Esophagus squamous epithelium (tissue), 5 donors: ENCODE measurements around the gene AQP6. TPM values are rescaled to one million over a fixed set of nuclear protein-coding genes. Genes with fewer than 3 reads are reported as not detected.

Experiments used
- DNase-seq: peaks from one replicate; lab custom pipeline; 2025; lab: John Stamatoyannopoulos, UW
- H3K27ac ChIP-seq, 4 donors: fragments of 200-600 bp; sonication (generic); one replicate each; pipeline ENCODE4 v1.5.1; 2016 to 2019; ENCODE audit warnings: mild to moderate bottlenecking in 1 of 4
- H3K27me3 ChIP-seq, 4 donors: fragments of 200-600 bp; sonication (generic); 1 replicate in 3 of 4; 2 replicates in 1 of 4; pipeline versions ENCODE4 v1.5.1 to v1.6.0; 2017 to 2021; ENCODE audit warnings: antibody characterized with exemption in 1 of 4
- H3K36me3 ChIP-seq, 3 donors: fragments of 200-600 bp; sonication (generic); one replicate each; pipeline ENCODE4 v1.5.1; 2016 to 2019
- H3K4me1 ChIP-seq, 3 donors: fragments of 200-600 bp; sonication (generic); one replicate each; pipeline ENCODE4 v1.5.1; 2017 to 2019
- H3K4me3 ChIP-seq, 4 donors: fragments of 200-600 bp; sonication (generic); 1 replicate in 3 of 4; 2 replicates in 1 of 4; pipeline ENCODE4 v1.5.1; 2016 to 2019; ENCODE audit warnings: mild to moderate bottlenecking in 2 of 4, moderate library complexity in 1 of 4
- H3K9me3 ChIP-seq, 3 donors: fragments of 200-600 bp; sonication (generic); one replicate each; pipeline ENCODE4 v1.5.1; 2016 to 2019
- POLR2A ChIP-seq, 4 donors: fragments of 450-650 bp; IDR thresholded peaks; one replicate each; pipeline ENCODE4 v1.6.1; 2017; ENCODE audit warnings: antibody characterized with exemption in 4 of 4, mild to moderate bottlenecking in 4 of 4, moderate library complexity in 3 of 4
- WGBS, 2 donors: methylation state at CpG; one replicate each; pipeline ENCODE4 v1.1.5; 2018; 5-methylcytosine and 5-hydroxymethylcytosine counted together
- intact Hi-C: fragments of 100-400 bp; cut with DNase I; formaldehyde crosslinking; loops from one replicate; pipeline ENCODE4 v1.15.0; 2022
- total RNA-seq, 4 donors: library from RNA; depleted of rRNA; stranded (reverse); fragments of >200 nt; gene quantifications; one replicate each; pipeline ENCODE4 v1.1.0, GENCODE V29; 2016
- TF ChIP-seq, protein P1 (sequence below), 6 experiments: fragments of 450-650 bp in 4 of 6; fragments of 200-600 bp in 2 of 6; sonication (generic) in 2 of 6; IDR thresholded peaks; one replicate each; pipeline ENCODE4 v1.5.1; 2016 to 2019; ENCODE audit warnings: antibody characterized with exemption in 6 of 6, mild to moderate bottlenecking in 4 of 6, moderate library complexity in 4 of 6
- donor health status: DM: yes; HTN: yes; CAD: no.

Gene AQP6
- total RNA-seq, 4 donors from 2014 or later, result not detected

DNA sequence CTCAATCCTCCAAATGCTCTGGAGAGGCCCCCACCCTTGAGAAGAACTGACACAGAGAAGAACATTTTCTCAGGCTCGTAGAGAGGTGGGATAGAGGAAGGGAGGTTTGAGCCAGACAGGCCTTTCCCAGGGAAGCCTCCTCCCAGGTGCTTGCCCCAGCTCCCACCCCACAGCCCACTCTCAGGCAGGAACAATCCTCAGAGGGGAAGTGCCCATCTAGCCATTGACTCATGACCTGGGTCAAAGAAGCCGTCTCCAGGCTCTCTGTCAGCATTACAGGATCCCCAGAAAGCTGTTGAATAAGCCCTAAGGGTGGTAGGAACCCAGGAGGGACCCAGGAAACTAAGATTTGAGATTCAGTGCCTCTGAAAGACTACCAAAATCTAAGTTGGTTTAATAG is 3.8 kb downstream of the AQP6 start:
- WGBS, 2 donors, result 75 to 88% methylated on average over 1 to 2 of the region's 2 CpGs
- Histone ChIP-seq H3K27ac (no peak overlapping the region), H3K27me3 (no peaks in the 10 kb centered on the region), H3K4me1 (peaks cover 5 to 16% (median 10%) of the 10 kb centered on the region in 3 donors), H3K36me3 (no peaks in the 10 kb centered on the region), H3K4me3 (no peak overlapping the region), H3K9me3 (no peaks in the 10 kb centered on the region)
- intact Hi-C loops, result no loop called here
- TF ChIP-seq POLR2A (IDR thresholded peaks at IDR 0.05), result no peak
- TF ChIP-seq, protein P1, sequence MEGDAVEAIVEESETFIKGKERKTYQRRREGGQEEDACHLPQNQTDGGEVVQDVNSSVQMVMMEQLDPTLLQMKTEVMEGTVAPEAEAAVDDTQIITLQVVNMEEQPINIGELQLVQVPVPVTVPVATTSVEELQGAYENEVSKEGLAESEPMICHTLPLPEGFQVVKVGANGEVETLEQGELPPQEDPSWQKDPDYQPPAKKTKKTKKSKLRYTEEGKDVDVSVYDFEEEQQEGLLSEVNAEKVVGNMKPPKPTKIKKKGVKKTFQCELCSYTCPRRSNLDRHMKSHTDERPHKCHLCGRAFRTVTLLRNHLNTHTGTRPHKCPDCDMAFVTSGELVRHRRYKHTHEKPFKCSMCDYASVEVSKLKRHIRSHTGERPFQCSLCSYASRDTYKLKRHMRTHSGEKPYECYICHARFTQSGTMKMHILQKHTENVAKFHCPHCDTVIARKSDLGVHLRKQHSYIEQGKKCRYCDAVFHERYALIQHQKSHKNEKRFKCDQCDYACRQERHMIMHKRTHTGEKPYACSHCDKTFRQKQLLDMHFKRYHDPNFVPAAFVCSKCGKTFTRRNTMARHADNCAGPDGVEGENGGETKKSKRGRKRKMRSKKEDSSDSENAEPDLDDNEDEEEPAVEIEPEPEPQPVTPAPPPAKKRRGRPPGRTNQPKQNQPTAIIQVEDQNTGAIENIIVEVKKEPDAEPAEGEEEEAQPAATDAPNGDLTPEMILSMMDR (IDR thresholded peaks at IDR 0.05), result no peak
- DNase-seq, result no peak

DNA sequence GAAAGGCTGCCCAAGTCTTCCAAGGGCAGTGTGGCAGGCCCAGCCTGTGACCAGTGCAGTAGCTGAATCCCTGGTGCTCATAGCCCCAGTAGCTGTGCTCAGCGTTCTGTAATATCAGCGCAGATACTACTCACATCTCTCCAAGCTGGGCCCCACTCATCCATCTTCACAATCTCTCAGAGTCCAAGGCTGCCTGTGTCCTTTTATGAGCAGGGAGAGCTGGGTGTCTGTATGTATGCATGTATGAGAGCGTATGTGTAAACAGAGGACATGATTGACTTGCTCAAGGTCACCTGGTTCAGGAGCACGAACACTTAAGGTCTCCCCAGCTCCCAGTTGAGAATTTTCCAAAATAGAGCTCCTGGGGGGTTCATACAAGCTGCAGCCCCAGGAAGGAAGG is 5.4 kb downstream of the AQP6 start:
- no peak for DNase-seq
- intact Hi-C loops, result no loop called here
- Histone ChIP-seq H3K27me3 (no peaks in the 10 kb centered on the region), H3K9me3 (no peaks in the 10 kb centered on the region), H3K27ac (no peak overlapping the region), H3K4me1 (peaks cover 5 to 16% (median 10%) of the 10 kb centered on the region in 3 donors), H3K4me3 (no peak overlapping the region), H3K36me3 (no peaks in the 10 kb centered on the region)
- 79 to 81% methylated on average over 3 to 4 of the region's 4 CpGs for WGBS, 2 donors
- TF ChIP-seq POLR2A (IDR thresholded peaks at IDR 0.05), result no peak
- TF ChIP-seq, protein P1 (IDR thresholded peaks at IDR 0.05), result no peak

DNA sequence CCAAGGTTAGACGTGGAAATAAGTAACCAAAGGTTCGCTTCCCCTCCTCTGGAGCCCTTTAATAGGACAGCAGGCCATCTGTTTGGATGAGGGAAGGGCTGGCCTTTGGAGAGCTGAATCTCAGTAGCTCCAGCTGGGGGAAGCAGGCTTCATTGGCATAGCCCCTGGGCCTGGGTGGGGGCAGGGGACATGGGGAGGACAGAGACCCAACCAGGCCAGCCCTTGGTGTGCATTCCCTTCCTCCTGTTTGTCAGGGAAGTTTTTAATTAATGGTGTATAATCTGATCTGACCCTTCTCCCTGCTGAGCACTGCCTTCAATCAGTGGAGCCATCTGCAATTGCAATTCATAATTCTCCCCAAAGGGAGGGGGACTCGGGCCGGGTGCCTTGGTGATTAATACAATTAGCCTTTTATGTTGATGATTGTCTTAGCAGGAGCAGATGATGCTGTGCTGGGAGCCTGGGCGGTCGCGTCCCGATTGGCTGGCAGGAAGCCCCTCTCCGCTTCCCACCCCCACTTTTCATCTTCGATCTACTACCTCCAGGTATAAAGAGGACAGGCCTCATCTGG is 6.4 kb downstream of the AQP6 start:
- TF ChIP-seq POLR2A (IDR thresholded peaks at IDR 0.05), result no peak
- TF ChIP-seq, protein P1 (IDR thresholded peaks at IDR 0.05), result no peak
- H3K4me1 ChIP-seq, result peaks cover 8 to 24% (median 10%) of the 10 kb centered on the region in 3 donors
- DNase-seq, result no peak
- 86 to 91% methylated on average over 4 of the region's 10 CpGs for WGBS, 2 donors
- H3K36me3 ChIP-seq, result no peaks in the 10 kb centered on the region
- H3K27me3 ChIP-seq, result no peaks in the 10 kb centered on the region
- intact Hi-C loops, result no loop called here
- H3K9me3 ChIP-seq, result no peaks in the 10 kb centered on the region
- H3K4me3 ChIP-seq, result no peak overlapping the region
- H3K27ac ChIP-seq, result no peak overlapping the region

DNA sequence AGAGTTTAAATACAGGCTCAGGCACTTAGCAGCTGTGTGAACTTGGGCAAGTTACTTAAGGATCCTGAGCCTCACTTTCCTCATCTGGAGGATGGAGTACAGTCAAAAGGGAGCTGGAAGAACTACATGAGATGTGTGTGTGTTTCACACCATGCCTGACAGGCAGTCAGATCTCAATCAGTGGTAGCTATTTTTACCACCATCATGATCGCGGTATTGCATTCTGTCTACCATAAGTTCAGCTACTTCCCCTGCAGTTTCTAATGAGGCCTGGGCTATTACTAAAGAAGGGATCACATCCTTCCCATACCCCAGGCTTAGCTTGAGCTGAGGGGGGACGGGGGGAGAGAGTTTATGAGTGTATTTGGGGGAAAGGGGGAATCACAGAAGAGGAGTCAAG is 7.0 kb downstream of the AQP6 start:
- Histone ChIP-seq H3K9me3 (no peaks in the 10 kb centered on the region), H3K27me3 (no peaks in the 10 kb centered on the region), H3K27ac (no peak overlapping the region), H3K4me3 (no peak overlapping the region), H3K36me3 (no peaks in the 10 kb centered on the region), H3K4me1 (peaks cover 9 to 26% (median 10%) of the 10 kb centered on the region in 3 donors)
- intact Hi-C loops, result no loop called here
- TF ChIP-seq POLR2A (IDR thresholded peaks at IDR 0.05), result no peak
- TF ChIP-seq, protein P1 (IDR thresholded peaks at IDR 0.05), result no peak
- DNase-seq, result no peak
- 87 to 94% methylated on average over 2 to 3 of the region's 3 CpGs for WGBS, 2 donors

DNA sequence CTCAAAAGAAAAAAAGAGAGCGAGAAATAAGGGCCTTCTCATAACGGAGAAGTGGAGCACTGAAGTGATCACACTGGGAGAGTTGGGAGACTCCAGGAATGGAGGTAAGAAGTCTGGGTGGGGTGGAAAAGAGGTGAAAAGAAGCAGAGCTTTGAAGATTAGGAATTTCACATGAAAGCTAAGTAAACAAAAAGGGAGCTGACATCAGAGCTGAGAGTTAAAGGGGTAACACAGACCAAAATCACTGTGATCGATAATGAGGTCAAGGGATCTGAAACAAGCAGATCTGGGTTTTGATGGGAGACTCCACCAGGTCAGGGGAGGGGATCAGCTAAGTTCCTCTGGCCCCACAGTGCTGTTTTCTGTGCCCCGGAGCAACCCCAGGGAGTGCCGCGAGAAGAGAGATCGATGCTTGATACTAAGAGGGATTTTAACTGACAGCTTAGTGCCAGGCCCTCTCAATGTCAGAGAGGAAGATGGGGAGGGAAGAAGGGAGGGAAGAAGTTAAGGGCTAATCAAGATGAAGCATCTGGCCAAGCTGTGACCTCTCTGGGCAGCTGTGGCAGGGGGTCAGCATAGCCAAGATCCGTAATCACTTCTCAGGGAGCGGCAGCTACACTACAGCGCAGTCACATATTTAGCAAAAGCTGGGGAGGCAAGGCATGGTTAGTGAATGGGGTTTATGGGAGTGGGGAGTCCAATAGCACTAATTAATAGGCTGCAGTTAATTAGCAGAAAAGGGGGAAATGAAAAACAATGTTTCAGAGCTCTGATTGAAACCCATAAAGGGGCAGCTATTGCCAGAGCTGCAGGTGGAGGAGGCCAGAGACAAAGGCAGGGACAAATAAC is 8.0 kb downstream of the AQP6 start:
- H3K4me1 ChIP-seq, result peaks cover under 1 to 17% (median 3%) of the 10 kb centered on the region in 3 donors
- DNase-seq, result no peak
- TF ChIP-seq POLR2A (IDR thresholded peaks at IDR 0.05), result no peak
- TF ChIP-seq, protein P1 (IDR thresholded peaks at IDR 0.05), result no peak
- no peaks in the 10 kb centered on the region for H3K9me3 ChIP-seq
- intact Hi-C loops, result no loop called here
- H3K36me3 ChIP-seq, result peaks cover 0 to 2% (median 0%) of the 10 kb centered on the region in 3 donors
- no peak overlapping the region for H3K4me3 ChIP-seq
- no peaks in the 10 kb centered on the region for H3K27me3 ChIP-seq
- H3K27ac ChIP-seq, result no peak overlapping the region
- WGBS, 2 donors, result 89 to 92% methylated on average over 10 of the region's 10 CpGs
